ENCODE results near the gene KDM4B.

DNA sequence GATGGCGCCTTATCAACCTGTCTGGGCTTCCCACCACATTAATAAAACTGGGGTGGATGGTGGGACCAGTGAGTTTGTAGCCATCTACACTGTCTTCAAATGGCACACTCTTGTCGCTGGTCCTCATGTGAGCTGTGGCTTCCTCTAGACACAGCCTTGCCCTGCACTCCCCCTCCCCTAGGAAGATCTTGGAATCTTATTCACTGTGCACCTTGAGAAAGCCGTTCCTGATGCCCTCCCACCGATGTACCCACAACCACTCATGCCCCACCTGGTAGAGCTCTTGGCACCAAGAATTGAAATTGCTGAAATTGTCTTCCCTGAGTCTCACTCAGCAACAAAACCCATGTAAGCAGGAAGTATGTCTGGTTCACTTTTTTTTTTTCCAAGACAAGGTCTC lies 225.7 kb downstream of the KDM4B start:
- TF ChIP-seq EP300 (IDR thresholded peaks at IDR 0.05; ENCODE audit: low read depth) = no peak
- no peak for TF ChIP-seq POLR2A (IDR thresholded peaks at IDR 0.05)

Data from transverse colon (tissue), 1 donor.